HG02763 (cell line): ENCODE data around the gene SLC34A3.
A peak's percentile ranks its signal among the peaks of the same experiment; 100 is the strongest.

Source experiments
- ATAC-seq: cut with Tn5 transposase; IDR thresholded peaks from one replicate; pipeline ENCODE4 v1.9.1; 2021; ENCODE audit warnings: mild to moderate bottlenecking, moderate library complexity; ENCODE audit not compliant: unreplicated experiment

The SLC34A3 gene

DNA sequence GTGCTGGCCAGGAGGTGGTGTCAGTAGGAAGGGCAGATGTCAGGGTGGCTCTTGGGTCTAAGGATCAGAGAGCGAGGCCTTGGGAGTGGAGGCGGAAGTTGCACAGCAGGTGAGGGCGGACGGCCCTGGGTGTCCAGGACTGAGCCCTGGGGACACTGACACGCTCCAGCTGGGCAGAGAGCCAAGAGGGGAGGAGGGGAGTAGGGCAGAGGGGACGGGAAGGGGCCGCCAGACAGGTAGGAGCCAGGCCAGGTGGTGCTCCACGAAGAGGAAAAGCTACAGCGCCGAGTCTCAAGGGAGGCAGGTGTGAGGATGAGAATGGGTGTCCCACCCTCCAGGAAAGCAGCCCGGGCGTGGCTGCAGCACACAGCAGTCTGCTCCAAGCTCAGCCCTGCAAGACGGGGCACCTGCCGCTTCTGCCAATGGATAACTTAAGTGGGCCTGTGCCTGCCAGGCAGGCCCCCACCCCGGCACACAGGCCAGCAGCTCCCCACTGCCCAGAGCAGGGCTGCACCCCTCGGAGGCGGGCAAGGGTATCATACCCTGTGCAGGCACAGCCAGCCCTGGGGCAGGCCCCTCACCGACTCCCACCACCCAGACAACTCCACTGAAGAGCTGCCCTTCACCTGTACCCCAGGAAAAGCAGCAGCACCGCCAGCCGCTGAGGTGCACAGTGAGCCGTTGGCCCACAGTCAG is 35.0 kb upstream of the SLC34A3 start:
- ATAC-seq, result no peak

- ATAC-seq, result no peak
Measured at GRCh38 chr9:137198051-137198901, 32.4 kb upstream of the SLC34A3 start.

- ATAC-seq, result no peak
Measured at GRCh38 chr9:137198902-137199283, 31.8 kb upstream of the SLC34A3 start.

GRCh38 chr9:137199411-137200121 is 31.1 kb upstream of the SLC34A3 start:
- ATAC-seq, result no peak

DNA sequence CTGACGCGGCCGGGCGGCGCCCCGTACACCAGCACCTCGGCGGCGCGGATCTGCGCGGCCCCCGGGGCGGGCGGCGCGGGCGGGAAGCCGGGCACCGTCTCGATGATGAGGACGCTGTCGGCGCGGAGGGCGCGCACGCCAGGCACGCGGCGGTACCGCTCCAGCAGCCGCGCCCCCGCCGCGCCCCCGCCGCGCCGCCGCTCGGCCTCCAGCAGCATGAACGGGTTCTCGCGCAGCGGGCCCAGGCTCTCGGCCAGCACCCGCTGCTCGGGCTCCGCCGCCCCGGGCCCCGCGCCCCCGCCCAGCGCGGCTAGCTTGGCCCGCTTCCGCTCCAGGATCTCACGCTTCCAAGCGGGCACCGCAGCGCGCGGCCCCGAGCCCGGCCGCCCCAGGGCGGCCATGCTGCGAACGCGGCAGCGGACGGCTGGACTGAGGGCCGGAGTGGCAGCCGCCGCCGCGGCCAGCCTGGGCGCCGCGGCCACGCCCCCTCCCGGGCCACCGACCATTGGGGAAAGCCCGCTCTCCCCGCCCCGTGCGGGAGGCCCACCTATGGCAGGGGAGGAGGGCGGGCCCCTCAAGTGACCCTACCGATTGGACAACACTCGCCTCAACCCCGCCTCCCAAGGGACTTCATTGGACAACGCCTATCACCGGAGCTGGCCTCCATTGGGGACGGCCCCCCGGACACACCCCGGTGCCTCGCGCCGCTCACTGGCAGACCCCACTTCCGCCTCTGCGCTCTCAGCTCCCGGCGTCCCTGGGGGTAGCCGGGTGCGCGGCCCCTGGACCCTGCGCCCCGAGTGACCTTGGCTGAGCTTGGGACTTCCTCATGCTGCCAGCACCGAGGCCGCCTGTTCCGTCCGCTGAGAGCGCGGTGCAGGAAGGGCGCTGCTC is 30.1 kb upstream of the SLC34A3 start, which contains the start of gene TPRN:
TSS of gene TPRN (minus strand) at position 431 of the 894 bp plus-strand sequence. CDS start at position 401, 30 bp downstream.
- peak; percentile 86 for ATAC-seq

GRCh38 chr9:137201205-137201868 is 29.4 kb upstream of the SLC34A3 start:
- ATAC-seq, result no peak

DNA sequence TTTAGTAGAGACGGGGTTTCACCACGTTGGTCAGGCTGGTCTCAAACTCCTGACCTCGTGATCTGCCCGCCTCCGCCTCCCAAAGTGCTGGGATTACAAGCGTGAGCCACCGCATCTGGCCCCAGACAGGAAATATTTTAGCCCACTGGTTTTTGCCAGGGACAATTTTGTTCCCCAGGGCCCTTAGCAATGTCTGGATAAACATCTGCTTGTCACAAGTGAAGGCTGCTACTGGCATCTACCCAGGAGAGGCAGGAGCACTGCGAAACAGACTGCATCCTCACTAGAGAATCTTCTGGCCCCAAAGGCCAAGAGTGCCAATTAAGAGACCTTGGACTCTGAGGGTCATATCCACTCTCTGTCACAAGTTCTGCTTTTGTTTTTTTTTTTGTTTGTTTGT is 27.7 kb upstream of the SLC34A3 start:
- no peak for ATAC-seq

GRCh38 chr9:137204731-137205125 is 26.0 kb upstream of the SLC34A3 start:
- ATAC-seq, result no peak

DNA sequence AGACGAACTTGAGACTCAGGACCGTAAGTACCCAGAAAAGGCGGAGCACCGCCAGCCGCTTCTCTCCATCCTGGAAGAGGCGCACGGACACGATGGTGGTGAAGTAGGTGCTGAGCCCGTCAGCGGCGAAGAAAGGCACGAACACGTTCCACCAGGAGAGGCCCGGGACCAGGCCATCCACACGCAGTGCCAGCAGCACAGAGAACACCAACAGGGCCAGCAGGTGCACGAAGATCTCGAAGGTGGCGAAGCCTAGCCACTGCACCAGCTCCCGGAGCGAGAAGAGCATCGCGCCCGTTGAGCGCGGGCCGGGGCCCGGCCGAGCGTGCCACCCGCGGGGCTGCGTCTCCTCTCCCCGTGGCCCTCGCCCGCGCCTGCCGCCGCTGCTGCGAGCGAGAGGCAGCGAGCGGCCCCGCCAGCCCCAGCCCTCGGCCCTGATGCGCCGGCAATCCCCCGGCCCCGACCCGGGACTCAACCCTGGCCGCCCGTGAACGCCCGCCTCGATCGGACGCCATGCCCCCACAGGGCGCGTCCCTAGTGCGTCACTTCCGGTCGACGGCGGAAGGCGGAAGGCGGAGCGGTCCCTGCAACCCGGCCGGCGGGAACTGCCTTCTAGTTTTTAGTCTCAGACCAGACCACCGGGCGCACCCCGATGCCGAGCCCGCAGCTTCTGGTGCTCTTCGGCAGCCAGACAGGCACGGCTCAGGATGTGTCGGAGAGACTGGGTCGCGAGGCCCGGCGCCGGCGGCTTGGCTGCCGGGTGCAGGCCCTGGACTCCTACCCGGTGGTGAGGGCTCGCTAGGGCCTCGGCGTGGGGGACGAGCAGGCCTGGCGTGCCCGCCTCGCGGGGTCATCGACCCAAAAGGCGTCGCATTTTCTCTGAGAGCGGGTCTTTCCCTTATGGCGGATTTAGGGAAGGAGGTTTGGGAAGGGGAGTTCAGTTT is 25.3 kb upstream of the SLC34A3 start, which contains the start of the genes NDOR1 and TMEM203:
TSS of gene NDOR1 (plus strand) at position 575 of the 944 bp plus-strand sequence. CDS start at position 653, 78 bp downstream.
TSS of gene TMEM203 (minus strand) at position 523 of the 944 bp plus-strand sequence. CDS start at position 289, 234 bp downstream.
- ATAC-seq, result no peak

- no peak for ATAC-seq
Measured at GRCh38 chr9:137206602-137207001, 24.1 kb upstream of the SLC34A3 start.

DNA sequence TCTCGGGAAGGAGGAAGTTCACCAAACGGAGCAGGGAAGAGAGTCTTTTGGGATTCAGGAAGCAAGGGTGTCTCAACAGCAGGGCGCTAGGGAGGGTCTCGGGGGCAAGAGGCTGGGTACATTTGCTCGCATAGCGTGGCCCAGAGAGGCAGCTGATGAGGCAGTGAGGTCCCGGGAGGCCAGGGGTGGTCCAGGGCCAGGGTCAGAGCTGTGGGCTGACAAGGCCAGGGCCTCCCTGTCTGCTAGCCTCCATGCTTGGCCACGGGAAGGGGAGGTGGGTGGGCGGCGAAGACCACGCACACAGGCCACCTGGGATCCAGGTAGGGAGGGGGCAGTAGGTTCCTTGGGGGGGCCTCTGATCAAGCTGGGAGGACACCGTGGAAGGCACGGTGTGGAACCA is 19.2 kb upstream of the SLC34A3 start:
- ATAC-seq, result no peak

DNA sequence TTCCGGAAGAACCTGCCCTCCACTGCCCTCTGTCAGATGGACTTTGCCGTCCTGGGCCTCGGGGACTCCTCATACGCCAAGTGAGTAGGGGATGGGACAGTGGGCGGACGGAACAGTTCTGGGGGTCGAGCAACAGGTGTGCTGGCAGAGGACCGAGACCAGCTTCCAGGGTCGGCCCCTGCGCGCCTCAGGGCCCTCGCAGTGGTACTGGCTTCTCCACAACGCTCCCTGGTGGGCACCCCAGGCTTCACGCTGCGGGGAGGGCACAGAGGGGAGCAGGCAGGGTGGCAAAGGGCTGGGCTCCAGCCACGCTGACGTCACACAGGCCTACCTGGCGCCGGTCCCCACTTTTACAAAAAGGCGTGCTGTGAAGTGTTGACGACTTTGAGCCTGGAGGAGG is 18.2 kb upstream of the SLC34A3 start:
- ATAC-seq, result no peak

DNA sequence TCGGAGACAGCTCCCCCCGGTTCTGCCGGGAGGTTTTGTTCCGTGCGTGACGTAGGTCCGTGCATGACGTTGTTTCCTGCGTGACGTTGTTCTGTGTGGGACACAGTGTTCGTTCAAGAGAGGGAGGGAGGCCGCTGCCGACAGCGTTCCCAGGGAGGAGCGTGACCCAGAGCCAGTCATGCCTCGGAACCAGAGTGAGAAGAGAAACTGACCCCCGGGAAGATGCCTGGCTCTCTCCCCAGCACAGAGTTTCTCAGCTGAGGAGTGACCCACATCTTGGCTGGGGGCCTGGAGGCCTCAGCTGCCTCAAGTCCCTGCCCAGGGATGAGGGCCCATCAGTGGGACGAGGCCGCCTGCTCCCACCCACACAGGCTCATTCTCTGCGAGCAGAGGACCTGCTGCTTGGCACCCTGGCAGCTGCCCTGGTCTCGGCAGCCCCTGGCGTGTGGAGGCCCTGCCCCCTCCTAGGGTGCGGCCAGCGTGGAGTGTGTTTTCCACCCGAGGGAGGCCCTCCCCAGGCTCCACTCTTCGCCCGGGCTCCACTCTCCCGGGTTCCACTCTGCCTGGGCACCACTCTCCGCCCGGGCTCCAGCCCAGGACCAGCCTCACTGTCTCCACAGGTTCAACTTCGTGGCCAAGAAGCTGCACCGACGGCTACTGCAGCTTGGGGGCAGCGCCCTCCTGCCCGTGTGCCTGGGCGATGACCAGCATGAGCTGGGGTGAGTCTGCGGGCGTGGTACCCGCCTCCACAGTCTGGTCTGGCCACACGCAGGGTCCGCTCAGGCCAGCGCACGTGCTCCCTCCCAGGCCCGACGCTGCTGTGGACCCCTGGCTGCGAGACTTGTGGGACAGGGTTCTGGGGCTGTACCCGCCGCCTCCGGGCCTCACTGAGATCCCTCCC is 17.3 kb upstream of the SLC34A3 start:
- no peak for ATAC-seq

DNA sequence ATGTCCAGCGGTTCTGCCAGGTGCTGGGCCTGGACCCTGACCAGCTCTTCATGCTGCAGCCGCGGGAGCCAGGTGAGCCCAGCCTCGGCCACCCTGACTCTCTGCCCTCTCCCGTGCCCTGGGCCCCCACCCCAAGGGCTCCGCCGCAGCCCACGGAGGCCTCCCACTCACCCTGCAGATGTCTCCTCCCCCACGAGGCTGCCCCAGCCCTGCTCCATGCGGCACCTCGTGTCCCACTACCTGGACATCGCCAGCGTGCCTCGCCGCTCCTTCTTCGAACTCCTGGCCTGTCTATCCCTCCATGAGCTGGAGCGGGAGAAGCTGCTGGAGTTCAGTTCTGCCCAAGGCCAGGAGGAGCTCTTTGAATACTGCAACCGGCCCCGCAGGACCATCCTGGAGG is 16.1 kb upstream of the SLC34A3 start:
- no peak for ATAC-seq

- no peak for ATAC-seq
Measured at GRCh38 chr9:137215196-137215986, 15.3 kb upstream of the SLC34A3 start.

DNA sequence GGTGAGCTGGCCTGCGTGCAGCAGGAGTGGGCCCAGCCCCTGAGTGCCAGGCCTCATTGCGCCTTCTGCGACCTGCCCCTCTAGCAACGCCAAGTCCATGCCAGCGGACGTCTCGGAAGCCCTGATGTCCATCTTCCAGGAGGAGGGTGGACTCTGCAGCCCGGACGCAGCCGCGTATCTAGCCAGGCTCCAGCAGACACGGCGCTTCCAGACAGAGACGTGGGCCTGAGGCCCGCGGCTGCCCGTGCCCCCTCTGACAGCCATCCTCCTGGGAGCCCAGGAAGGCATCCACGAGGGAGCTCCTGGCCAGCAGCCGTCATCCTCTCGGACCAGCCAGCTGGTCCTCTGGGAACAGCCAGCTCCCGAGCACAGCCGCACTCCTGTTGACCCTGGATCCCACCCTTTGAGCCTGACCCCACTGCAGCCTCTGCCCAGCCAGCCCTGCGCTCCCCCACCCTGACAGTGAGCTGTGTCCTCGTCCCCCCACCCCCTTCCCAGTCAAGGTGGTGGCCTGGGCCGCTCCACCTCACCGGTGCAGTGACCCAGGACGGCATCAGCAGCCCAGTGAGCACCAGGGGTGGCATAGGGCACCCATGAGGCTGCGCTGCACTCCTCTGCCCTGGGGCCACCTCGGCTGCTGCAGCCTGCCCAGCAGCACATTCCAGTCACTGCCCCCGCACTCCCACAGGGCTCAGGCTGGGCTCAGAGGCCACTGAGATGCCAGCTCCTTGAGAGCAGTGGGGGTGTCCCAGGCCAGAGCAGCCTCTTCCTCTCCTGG is 14.3 kb upstream of the SLC34A3 start:
- ATAC-seq, result no peak
